Stimulated activated naive B cell treated with anti-CD40 and anti-IgM and Interleukin-4, amounts not matched to agents 10 μg/mL and 1 μg/mL and 100 μg/mL, for 72 hours (primary cell): ENCODE measurements around the gene FAM193A.
A peak's percentile ranks its signal among the peaks of the same experiment; 100 is the strongest.
"Not testable (repeated sequence)": the region's sequence is repeated elsewhere in the genome, so short reads cannot be mapped to it uniquely, and the experiment has no call there.

Source experiments
- ATAC-seq, 2 donors: fragments of 150-1000 bp; cut with Tn5 transposase; replicated peaks; 2 replicates each; pipeline ENCODE4 v1.10.0; 2021; ENCODE audit warnings: moderate library complexity in 1 of 2
- DNase-seq: peaks from one replicate; pipeline ENCODE4 v3.0.0; 2021
- H3K27ac Mint-ChIP-seq: one replicate; pipeline ENCODE4 v1.8.0; 2022; ENCODE audit warnings: mild to moderate bottlenecking, mixed read lengths
- H3K27me3 Mint-ChIP-seq, 2 donors: one replicate each; pipeline ENCODE4 v1.8.0; 2022; ENCODE audit warnings: mixed read lengths in 2 of 2
- H3K36me3 Mint-ChIP-seq, 2 donors: one replicate each; pipeline ENCODE4 v1.8.0; 2022; ENCODE audit warnings: mixed read lengths in 2 of 2, mild to moderate bottlenecking in 1 of 2
- H3K4me1 Mint-ChIP-seq, 2 donors: one replicate each; pipeline ENCODE4 v1.8.0; 2022; ENCODE audit warnings: mixed read lengths in 2 of 2, mild to moderate bottlenecking in 1 of 2
- H3K4me3 Mint-ChIP-seq, 2 donors: one replicate each; pipeline ENCODE4 v1.8.0; 2022; ENCODE audit warnings: mild to moderate bottlenecking in 2 of 2, mixed read lengths in 2 of 2, moderate library complexity in 1 of 2
- H3K9me3 Mint-ChIP-seq, 2 donors: one replicate each; pipeline ENCODE4 v1.8.0; 2022; ENCODE audit warnings: mixed read lengths in 2 of 2, mild to moderate bottlenecking in 1 of 2

FAM193A gene

GRCh38 chr4:2753436-2753835, 217.0 kb downstream of the FAM193A start:
- H3K4me3 Mint-ChIP-seq, result no peak overlapping the region
- H3K4me1 Mint-ChIP-seq, result peaks cover 30 to 62% of the 10 kb centered on the region in 2 donors
- DNase-seq, result no peak
- no peaks in the 10 kb centered on the region for H3K27me3 Mint-ChIP-seq
- no peak for ATAC-seq
- H3K9me3 Mint-ChIP-seq, result no peaks in the 10 kb centered on the region
- no peak overlapping the region for H3K27ac Mint-ChIP-seq
- peaks cover 4 to 14% of the 10 kb centered on the region in 2 donors for H3K36me3 Mint-ChIP-seq

DNA sequence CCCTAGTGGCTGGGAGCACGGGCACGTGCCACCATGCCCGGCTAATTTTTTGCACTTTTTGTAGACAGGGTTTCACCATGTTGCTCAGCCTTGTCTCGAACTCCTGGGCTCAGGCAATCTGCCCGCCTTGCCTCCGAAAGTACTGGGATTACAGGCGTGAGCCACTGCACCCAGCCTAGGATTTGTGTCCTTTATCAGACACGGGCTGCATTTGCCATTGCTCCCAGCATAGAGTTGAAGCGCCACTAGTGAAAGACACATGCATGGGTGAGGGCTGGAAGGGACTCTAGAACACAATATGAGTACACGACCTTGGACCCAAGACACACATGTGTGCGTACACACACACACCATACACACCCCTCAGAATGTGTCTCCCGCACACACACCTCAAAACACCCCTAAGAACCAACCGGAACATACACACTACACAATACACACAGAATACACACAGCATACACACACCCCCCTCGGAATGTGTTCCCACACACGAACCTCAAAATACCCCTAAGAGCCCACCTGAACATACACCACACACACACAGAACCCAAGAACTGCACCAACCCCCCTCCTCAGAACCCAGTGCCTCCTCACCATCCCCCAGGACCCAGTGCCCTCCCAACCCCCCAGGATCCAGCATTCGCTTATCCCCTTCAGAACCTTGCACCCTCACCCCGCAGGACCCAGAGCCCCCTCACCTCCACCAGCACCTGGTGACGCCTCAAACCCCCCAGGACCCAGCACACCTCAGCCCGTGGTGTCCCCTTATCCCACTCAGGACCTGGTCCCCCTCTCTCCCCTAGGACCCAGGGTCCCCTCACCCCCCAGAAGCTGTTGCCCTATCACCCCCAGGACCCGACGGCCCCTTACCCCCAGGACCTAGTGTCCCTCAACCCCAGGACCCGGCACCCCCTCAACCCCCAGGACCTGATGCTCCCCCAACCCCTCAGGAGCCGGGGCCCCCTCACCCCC, 218.7 kb downstream of the FAM193A start:
- no peak for DNase-seq
- H3K36me3 Mint-ChIP-seq, result peaks cover 4 to 14% of the 10 kb centered on the region in 2 donors
- peaks cover 35 to 54% of the 10 kb centered on the region in 2 donors for H3K4me1 Mint-ChIP-seq
- H3K27ac Mint-ChIP-seq, result peak overlapping the region; percentile 77
- H3K27me3 Mint-ChIP-seq, result no peaks in the 10 kb centered on the region
- H3K9me3 Mint-ChIP-seq, result no peaks in the 10 kb centered on the region
- ATAC-seq, result no peak
- peak overlapping the region; percentile 82 to 87 for H3K4me3 Mint-ChIP-seq

- ATAC-seq (peak; percentile 82 to 86), DNase-seq (peak; percentile 70)
- Mint-ChIP-seq H3K27ac (peak within 1 kb of the TSS; percentile 93), H3K27me3 (no peaks in the 10 kb centered on the region), H3K36me3 (peaks cover 0 to 8% of the 10 kb centered on the region in 2 donors), H3K4me3 (peak within 1 kb of the TSS; percentile 82 to 87), H3K4me1 (peaks cover 35 to 63% of the 10 kb centered on the region in 2 donors), H3K9me3 (no peaks in the 10 kb centered on the region)
Observed at GRCh38 chr4:2755821-2756690, 219.6 kb downstream of the FAM193A start, which contains the start of gene TNIP2. TNIP2 (minus strand) TSS chr4:2756336; CDS start chr4:2756289, 47 bp downstream.

- H3K4me3 Mint-ChIP-seq, result peak overlapping the region; percentile 77 to 80
- DNase-seq, result no peak
- no peaks in the 10 kb centered on the region for H3K9me3 Mint-ChIP-seq
- peaks cover 40 to 66% of the 10 kb centered on the region in 2 donors for H3K4me1 Mint-ChIP-seq
- no peak for ATAC-seq
- no peaks in the 10 kb centered on the region for H3K27me3 Mint-ChIP-seq
- H3K36me3 Mint-ChIP-seq, result peaks cover 0 to 8% of the 10 kb centered on the region in 2 donors
- H3K27ac Mint-ChIP-seq, result peak overlapping the region; percentile 63
Observed at GRCh38 chr4:2756691-2757350, 220.4 kb downstream of the FAM193A start.

DNA sequence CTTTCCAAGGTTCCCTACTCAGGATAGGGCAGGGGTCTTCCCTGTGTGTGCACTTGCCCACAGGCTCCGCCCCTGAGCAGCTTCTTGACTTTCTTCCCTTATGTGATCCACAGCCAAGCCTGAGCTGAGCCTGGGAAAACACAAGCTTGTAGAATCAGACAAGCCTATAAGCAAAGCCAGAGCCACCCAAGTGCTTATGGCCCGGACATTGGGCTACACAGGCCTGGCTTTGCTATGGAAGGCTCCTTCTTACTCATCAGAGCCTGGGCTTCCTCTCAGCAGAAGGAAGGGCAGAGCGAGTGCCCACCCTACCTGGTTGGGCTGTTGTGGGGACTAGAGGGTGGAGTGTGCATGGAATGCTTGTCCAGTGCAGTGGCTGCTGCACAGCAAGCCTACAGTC, 221.0 kb downstream of the FAM193A start:
- peak overlapping the region; percentile 63 for H3K27ac Mint-ChIP-seq
- no peaks in the 10 kb centered on the region for H3K27me3 Mint-ChIP-seq
- H3K4me1 Mint-ChIP-seq, result peaks cover 43 to 65% of the 10 kb centered on the region in 2 donors
- no peaks in the 10 kb centered on the region for H3K9me3 Mint-ChIP-seq
- H3K36me3 Mint-ChIP-seq, result peaks cover 0 to 8% of the 10 kb centered on the region in 2 donors
- ATAC-seq, result no peak
- H3K4me3 Mint-ChIP-seq, result peak overlapping the region in 1 of 2 donors; percentile 20
- DNase-seq, result no peak

GRCh38 chr4:2761035-2761923, 224.8 kb downstream of the FAM193A start:
- Mint-ChIP-seq H3K4me1 (peaks cover 32 to 41% of the 10 kb centered on the region in 2 donors), H3K27ac (no peak overlapping the region), H3K27me3 (no peaks in the 10 kb centered on the region), H3K4me3 (peak overlapping the region in 1 of 2 donors; percentile 25), H3K36me3 (no peaks in the 10 kb centered on the region), H3K9me3 (no peaks in the 10 kb centered on the region)
- no peak for DNase-seq
- ATAC-seq, result peak in 1 of 2 donors; percentile 40

DNA sequence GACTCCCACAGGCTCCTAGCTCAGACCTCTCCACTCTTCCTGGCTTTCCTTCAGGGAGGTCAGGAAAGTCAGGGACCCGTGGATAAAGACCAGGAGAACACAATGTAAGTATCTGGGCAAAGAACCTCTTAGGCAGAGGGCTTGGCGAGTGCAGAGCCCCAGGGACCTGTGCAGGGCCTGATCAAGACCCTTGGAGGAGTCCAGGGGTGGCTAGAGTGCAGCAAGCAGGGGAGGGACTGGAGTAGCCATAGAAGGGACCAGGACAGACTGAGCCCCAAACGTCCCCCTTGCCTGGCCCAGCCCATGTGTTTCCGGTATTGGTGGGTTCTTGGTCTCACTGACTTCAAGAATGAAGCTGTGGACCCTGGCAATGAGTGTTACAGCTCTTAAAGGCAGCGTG, 225.6 kb downstream of the FAM193A start:
- peaks cover 35 to 42% of the 10 kb centered on the region in 2 donors for H3K4me1 Mint-ChIP-seq

GRCh38 chr4:2762486-2763370, 226.3 kb downstream of the FAM193A start:
- not testable (repeated sequence) for H3K36me3 Mint-ChIP-seq, DNase-seq, ATAC-seq, H3K27me3 Mint-ChIP-seq, H3K9me3 Mint-ChIP-seq, H3K27ac Mint-ChIP-seq
- peak overlapping the region in 1 of 2 donors; percentile 82 for H3K4me3 Mint-ChIP-seq
- peaks cover 33 to 41% of the 10 kb centered on the region in 2 donors for H3K4me1 Mint-ChIP-seq

More for the DNA sequence above, 225.6 kb downstream of the FAM193A start:
- DNase-seq (no peak), ATAC-seq (no peak)
- H3K4me3 Mint-ChIP-seq, result no peak overlapping the region
- H3K9me3 Mint-ChIP-seq, result no peaks in the 10 kb centered on the region
- no peaks in the 10 kb centered on the region for H3K36me3 Mint-ChIP-seq
- H3K27me3 Mint-ChIP-seq, result no peaks in the 10 kb centered on the region
- H3K27ac Mint-ChIP-seq, result peak overlapping the region; percentile 31

GRCh38 chr4:2763511-2763967, 227.1 kb downstream of the FAM193A start:
- peak overlapping the region; percentile 51 for H3K27ac Mint-ChIP-seq
- H3K27me3 Mint-ChIP-seq, result no peaks in the 10 kb centered on the region
- H3K9me3 Mint-ChIP-seq, result no peaks in the 10 kb centered on the region
- H3K4me3 Mint-ChIP-seq, result peak overlapping the region; percentile 82 to 85
- H3K36me3 Mint-ChIP-seq, result no peaks in the 10 kb centered on the region
- peaks cover 29 to 39% of the 10 kb centered on the region in 2 donors for H3K4me1 Mint-ChIP-seq
- no peak for ATAC-seq
- DNase-seq, result no peak

DNA sequence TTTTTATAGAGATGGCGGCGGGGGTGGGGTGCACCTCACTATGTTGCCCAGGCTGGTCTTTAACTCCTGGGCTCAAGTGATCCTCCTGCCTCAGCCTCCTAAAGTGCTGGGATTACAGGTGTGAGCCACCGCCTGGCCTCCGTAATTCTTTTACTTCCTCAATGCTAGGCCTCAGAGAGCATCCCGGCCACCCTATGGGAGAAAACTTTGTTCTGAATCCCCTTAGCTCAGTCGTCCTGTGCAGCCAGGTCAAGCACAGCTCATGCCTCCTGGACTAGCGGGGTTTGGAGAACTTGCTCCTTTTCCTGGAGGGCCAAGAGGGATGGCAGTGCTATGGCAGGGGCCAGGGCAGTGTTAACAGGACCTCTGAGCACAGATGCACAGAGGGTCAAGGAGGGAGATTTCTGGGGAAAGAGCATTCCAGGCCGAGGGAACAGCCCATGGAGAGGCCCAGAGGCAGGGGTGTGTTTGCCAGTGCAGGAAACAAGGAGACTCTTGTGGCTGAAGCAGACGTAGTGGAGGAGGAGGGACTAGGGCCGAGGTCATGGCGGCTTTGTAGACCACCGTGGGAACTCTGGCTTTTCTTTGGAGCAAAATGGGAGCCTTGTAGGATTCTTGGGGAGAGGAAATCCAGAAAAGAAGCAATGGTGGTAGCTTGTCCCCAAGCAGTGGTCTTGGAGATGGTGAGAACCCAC, 229.5 kb downstream of the FAM193A start:
- peak overlapping the region; percentile 75 for H3K27ac Mint-ChIP-seq
- peaks cover 5 to 7% of the 10 kb centered on the region in 2 donors for H3K36me3 Mint-ChIP-seq
- H3K9me3 Mint-ChIP-seq, result peaks cover 0 to 4% of the 10 kb centered on the region in 2 donors
- H3K4me1 Mint-ChIP-seq, result peaks cover 25 to 34% of the 10 kb centered on the region in 2 donors
- no peaks in the 10 kb centered on the region for H3K27me3 Mint-ChIP-seq
- no peak for DNase-seq
- no peak for ATAC-seq
- no peak overlapping the region for H3K4me3 Mint-ChIP-seq

DNA sequence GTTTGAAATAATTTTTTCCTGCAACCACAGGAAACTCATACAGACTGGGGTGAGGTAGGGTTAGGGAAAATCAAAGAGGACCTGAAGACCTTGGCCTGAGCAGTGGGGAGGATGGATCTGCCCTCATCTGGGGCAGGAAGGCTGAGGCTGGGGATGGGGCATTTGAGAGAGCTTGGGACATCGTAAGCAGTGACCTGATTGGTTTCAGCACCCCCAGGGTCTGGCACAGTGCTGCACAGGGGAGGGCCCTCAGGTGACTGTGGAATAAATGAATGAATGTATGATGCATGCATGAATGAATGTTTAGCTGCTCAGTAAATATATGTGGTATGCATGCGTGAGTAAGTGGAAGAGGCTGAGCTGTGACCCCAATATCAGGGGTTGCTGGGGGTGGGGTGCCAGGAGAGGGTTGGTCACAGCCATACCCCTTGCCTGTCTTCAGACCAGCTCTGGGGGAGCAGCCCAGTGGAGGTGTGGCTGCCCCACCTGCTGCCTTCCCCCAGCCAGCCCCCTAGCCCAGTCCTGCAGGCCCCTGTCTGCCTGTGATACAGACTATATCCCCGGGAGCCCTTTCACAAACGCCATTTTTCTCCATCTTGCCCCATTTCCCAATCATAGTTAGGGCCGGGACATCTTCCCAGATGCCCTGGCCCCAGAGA, 230.7 kb downstream of the FAM193A start:
- Mint-ChIP-seq H3K27ac (no peak overlapping the region), H3K36me3 (peaks cover 5 to 7% of the 10 kb centered on the region in 2 donors), H3K4me3 (no peak overlapping the region), H3K9me3 (peaks cover 0 to 4% of the 10 kb centered on the region in 2 donors), H3K27me3 (no peaks in the 10 kb centered on the region), H3K4me1 (peaks cover 22 to 26% of the 10 kb centered on the region in 2 donors)
- DNase-seq (no peak), ATAC-seq (no peak)
